CD14-positive monocyte (primary cell): ENCODE measurements around the gene RNF215. TPM values are rescaled to one million over a fixed set of nuclear protein-coding genes. Genes with fewer than 3 reads are reported as not detected.

ENCODE experiments used
- DNase-seq, 3 donors: peaks; one replicate each; pipeline ENCODE4 v3.0.0-alpha.2; 2011 to 2022
- H2AFZ ChIP-seq: 2 replicates; pipeline ENCODE4 v1.6.0; 2012; ENCODE audit warnings: mild to moderate bottlenecking, low read depth, low read length, inconsistent platforms; ENCODE audit not compliant: insufficient read depth, poor library complexity, severe bottlenecking
- H3K27ac ChIP-seq, 2 donors: 1 replicate in 1 of 2; 2 replicates in 1 of 2; pipeline ENCODE4 v1.5.1; 2012 to 2013; ENCODE audit warnings: low read length in 2 of 2, control low read depth in 1 of 2, inconsistent platforms in 1 of 2, low read depth in 1 of 2, mild to moderate bottlenecking in 1 of 2
- H3K27me3 ChIP-seq, 2 donors: one replicate each; pipeline versions ENCODE4 v1.6.0 to v1.6.1; 2011 to 2013; ENCODE audit warnings: low read length in 2 of 2; ENCODE audit not compliant: control insufficient read depth in 2 of 2, insufficient read depth in 2 of 2
- H3K36me3 ChIP-seq, 2 donors: replicated peaks in 1 of 2; 1 replicate in 1 of 2; 2 replicates in 1 of 2; pipeline versions ENCODE4 v1.5.1 to v1.6.1; 2012 to 2013; ENCODE audit warnings: low read length in 2 of 2, control low read depth in 1 of 2, inconsistent platforms in 1 of 2, mild to moderate bottlenecking in 1 of 2; ENCODE audit not compliant: insufficient read depth in 2 of 2, control insufficient read depth in 1 of 2
- H3K4me1 ChIP-seq, 2 donors: 1 replicate in 1 of 2; 2 replicates in 1 of 2; pipeline versions ENCODE4 v1.5.1 to v1.6.1; 2012 to 2013; ENCODE audit warnings: low read length in 2 of 2, control low read depth in 1 of 2, inconsistent platforms in 1 of 2, mild to moderate bottlenecking in 1 of 2, moderate library complexity in 1 of 2; ENCODE audit not compliant: insufficient read depth in 2 of 2, control insufficient read depth in 1 of 2
- H3K4me2 ChIP-seq: replicated peaks from 2 replicates; pipeline ENCODE3; 2012; ENCODE audit warnings: low read length, moderate library complexity, mild to moderate bottlenecking; ENCODE audit not compliant: poor library complexity, severe bottlenecking; ENCODE audit errors: extremely low read depth
- H3K4me3 ChIP-seq, 3 experiments: fragments of 200-600 bp in 1 of 3; sonication (generic) in 1 of 3; replicated peaks in 1 of 3; 1 replicate in 2 of 3; 2 replicates in 1 of 3; pipeline ENCODE4 v1.5.1; 2011 to 2013; ENCODE audit warnings: low read length in 3 of 3, mild to moderate bottlenecking in 3 of 3, control low read depth in 2 of 3, low read depth in 2 of 3, inconsistent platforms in 1 of 3, moderate library complexity in 1 of 3
- H3K79me2 ChIP-seq: 2 replicates; pipeline ENCODE4 v1.6.0; 2012; ENCODE audit warnings: mild to moderate bottlenecking, control low read depth, inconsistent platforms, low read length, moderate library complexity; ENCODE audit not compliant: insufficient read depth
- H3K9ac ChIP-seq: 2 replicates; pipeline ENCODE4 v1.6.0; 2017; ENCODE audit warnings: low read length, mild to moderate bottlenecking; ENCODE audit not compliant: insufficient read depth, poor library complexity, severe bottlenecking
- H3K9me3 ChIP-seq, 2 donors: replicated peaks in 1 of 2; 1 replicate in 1 of 2; 2 replicates in 1 of 2; pipeline versions ENCODE4 v1.5.1 to v1.6.1; 2012 to 2013; ENCODE audit warnings: low read length in 2 of 2, control low read depth in 1 of 2; ENCODE audit not compliant: control insufficient read depth in 1 of 2, insufficient read depth in 1 of 2
- H4K20me1 ChIP-seq: 2 replicates; pipeline ENCODE4 v1.6.0; 2012; ENCODE audit warnings: mild to moderate bottlenecking, low read length, control low read depth, moderate library complexity; ENCODE audit not compliant: insufficient read depth
- H3K27ac Mint-ChIP-seq, 7 donors: one replicate each; pipeline ENCODE4 v1.8.0; 2020; ENCODE audit warnings: mild to moderate bottlenecking in 7 of 7, mixed read lengths in 7 of 7, moderate library complexity in 6 of 7, inconsistent platforms in 2 of 7
- H3K27me3 Mint-ChIP-seq, 3 donors: one replicate each; pipeline ENCODE4 v1.8.0; 2021 to 2022; ENCODE audit warnings: low read depth in 3 of 3, mild to moderate bottlenecking in 3 of 3, mixed read lengths in 3 of 3, moderate library complexity in 3 of 3, inconsistent platforms in 1 of 3
- H3K36me3 Mint-ChIP-seq, 2 donors: one replicate each; pipeline ENCODE4 v1.8.0; 2020; ENCODE audit warnings: mixed read lengths in 2 of 2, inconsistent platforms in 1 of 2, mild to moderate bottlenecking in 1 of 2
- H3K4me1 Mint-ChIP-seq: one replicate; pipeline ENCODE4 v1.8.0; 2020; ENCODE audit warnings: mild to moderate bottlenecking, mixed read lengths
- H3K4me3 Mint-ChIP-seq, 2 donors: one replicate each; pipeline ENCODE4 v1.8.0; 2020; ENCODE audit warnings: mild to moderate bottlenecking in 2 of 2, mixed read lengths in 2 of 2, moderate library complexity in 1 of 2
- H3K9me3 Mint-ChIP-seq, 7 donors: one replicate each; pipeline ENCODE4 v1.8.0; 2020 to 2022; ENCODE audit warnings: mixed read lengths in 7 of 7, mild to moderate bottlenecking in 6 of 7, moderate library complexity in 6 of 7, inconsistent platforms in 2 of 7
- WGBS: methylation state at CpG from one replicate; pipeline ENCODE4 v1.1.5; 2013; ENCODE audit warnings: missing lambda C conversion rate; ENCODE audit not compliant: insufficient coverage; 5-methylcytosine and 5-hydroxymethylcytosine counted together
- intact Hi-C, 2 donors: fragments of 100-400 bp; cut with micrococcal nuclease; formaldehyde crosslinking; loops; one replicate each; pipeline versions ENCODE4 v1.15.0 to v1.15.1; 2023
- polyA plus RNA-seq, 3 donors: library from polyadenylated mRNA; depleted of rRNA in 1 of 3; unstranded in 2 of 3; stranded (reverse) in 1 of 3; fragments of 300-500 nt in 2 of 3; fragments of >200 nt in 1 of 3; fragmentation: Illumina TruSeq in 2 of 3; gene quantifications; 1 replicate in 2 of 3; 2 replicates in 1 of 3; pipeline ENCODE4 v1.2.3, GENCODE V29; 2012 to 2021
- TF ChIP-seq, protein P1 (sequence below): fragments of 200-600 bp; IDR thresholded peaks from one replicate; pipeline ENCODE4 v1.8.0; 2022; ENCODE audit warnings: antibody characterized with exemption, mild to moderate bottlenecking

RNF215 gene
- polyA plus RNA-seq, 3 donors, result 0.26 to 12.2 (median 0.42) TPM

DNA sequence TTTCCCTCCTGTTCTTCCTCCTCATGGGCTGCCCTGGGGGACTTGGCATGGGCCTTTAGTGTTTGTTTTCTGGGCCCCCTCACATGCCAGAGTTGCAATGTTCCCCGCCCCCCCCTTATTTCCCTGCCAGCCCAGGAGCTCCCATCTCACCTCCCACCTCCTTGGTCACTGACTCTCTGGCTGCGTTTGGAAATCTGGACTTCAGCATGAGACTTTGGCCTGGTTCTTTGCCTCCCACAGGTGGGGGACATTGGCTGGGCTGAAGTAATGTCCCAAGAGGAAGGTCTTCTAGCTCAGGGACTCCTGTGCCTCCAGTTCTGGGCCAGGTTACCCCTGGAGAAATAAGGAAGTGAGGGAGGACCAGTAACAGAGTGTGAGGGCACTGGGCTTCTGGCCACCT lies 45.3 kb upstream of the RNF215 start:
- Histone ChIP-seq H3K27ac (no peak overlapping the region), H3K4me1 (peaks cover 5 to 6% of the 10 kb centered on the region in 2 donors), H2AFZ (no peak overlapping the region), H3K79me2 (no peaks in the 10 kb centered on the region), H3K9me3 (peaks cover 7 to 13% of the 10 kb centered on the region in 2 donors), H3K9ac (no peak overlapping the region), H4K20me1 (no peaks in the 10 kb centered on the region), H3K36me3 (no peaks in the 10 kb centered on the region), H3K4me2 (no peak overlapping the region), H3K27me3 (peaks cover 0 to 2% of the 10 kb centered on the region in 2 donors), H3K4me3 (no peak overlapping the region)
- WGBS, result 86% methylated on average over 1 of the region's 2 CpGs
- DNase-seq, result no peak
- peaks cover 7 to 14% (median 8%) of the 10 kb centered on the region in 7 donors for H3K9me3 Mint-ChIP-seq
- peaks cover 1 to 11% (median 9%) of the 10 kb centered on the region in 3 donors for H3K27me3 Mint-ChIP-seq
- TF ChIP-seq, protein P1, sequence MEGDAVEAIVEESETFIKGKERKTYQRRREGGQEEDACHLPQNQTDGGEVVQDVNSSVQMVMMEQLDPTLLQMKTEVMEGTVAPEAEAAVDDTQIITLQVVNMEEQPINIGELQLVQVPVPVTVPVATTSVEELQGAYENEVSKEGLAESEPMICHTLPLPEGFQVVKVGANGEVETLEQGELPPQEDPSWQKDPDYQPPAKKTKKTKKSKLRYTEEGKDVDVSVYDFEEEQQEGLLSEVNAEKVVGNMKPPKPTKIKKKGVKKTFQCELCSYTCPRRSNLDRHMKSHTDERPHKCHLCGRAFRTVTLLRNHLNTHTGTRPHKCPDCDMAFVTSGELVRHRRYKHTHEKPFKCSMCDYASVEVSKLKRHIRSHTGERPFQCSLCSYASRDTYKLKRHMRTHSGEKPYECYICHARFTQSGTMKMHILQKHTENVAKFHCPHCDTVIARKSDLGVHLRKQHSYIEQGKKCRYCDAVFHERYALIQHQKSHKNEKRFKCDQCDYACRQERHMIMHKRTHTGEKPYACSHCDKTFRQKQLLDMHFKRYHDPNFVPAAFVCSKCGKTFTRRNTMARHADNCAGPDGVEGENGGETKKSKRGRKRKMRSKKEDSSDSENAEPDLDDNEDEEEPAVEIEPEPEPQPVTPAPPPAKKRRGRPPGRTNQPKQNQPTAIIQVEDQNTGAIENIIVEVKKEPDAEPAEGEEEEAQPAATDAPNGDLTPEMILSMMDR, result no peak
- H3K4me1 Mint-ChIP-seq, result peaks cover 4% of the 10 kb centered on the region
- H3K27ac Mint-ChIP-seq, result no peak overlapping the region
- intact Hi-C loops, result no loop called here
- peaks cover 3 to 10% of the 10 kb centered on the region in 2 donors for H3K36me3 Mint-ChIP-seq
- H3K4me3 Mint-ChIP-seq, result no peak overlapping the region

DNA sequence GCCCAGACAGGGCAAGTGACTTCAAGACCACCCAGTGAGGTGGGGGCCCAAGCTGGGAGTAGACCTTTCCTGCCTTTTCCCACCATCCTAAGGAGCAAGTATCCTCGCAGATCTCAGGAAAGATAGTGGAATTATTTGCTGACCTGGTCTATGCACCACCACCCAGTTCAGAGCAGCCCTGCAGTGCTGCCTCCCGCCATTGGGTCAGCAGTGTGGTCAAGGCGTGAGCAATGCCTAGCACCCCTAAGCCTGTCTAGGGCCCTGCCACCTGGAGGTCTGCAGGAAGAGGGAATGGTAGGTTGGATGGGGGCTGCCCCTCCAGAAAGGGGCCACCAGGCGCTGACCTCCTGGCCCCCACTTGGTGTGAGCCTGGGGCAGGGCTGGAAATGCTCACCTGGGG lies 44.9 kb upstream of the RNF215 start:
- H3K36me3 Mint-ChIP-seq, result peaks cover 3 to 12% of the 10 kb centered on the region in 2 donors

More for the DNA sequence above, 44.9 kb upstream of the RNF215 start:
- Histone ChIP-seq H3K4me2 (no peak overlapping the region), H3K4me3 (no peak overlapping the region), H3K27ac (no peak overlapping the region), H3K9me3 (peaks cover 7 to 13% of the 10 kb centered on the region in 2 donors), H4K20me1 (no peaks in the 10 kb centered on the region), H3K79me2 (no peaks in the 10 kb centered on the region), H2AFZ (no peak overlapping the region), H3K4me1 (peaks cover 5 to 6% of the 10 kb centered on the region in 2 donors), H3K36me3 (no peaks in the 10 kb centered on the region), H3K9ac (no peak overlapping the region), H3K27me3 (peaks cover 0 to 2% of the 10 kb centered on the region in 2 donors)
- DNase-seq, result no peak
- H3K27me3 Mint-ChIP-seq, result peaks cover 1 to 8% (median 6%) of the 10 kb centered on the region in 3 donors
- H3K4me3 Mint-ChIP-seq, result no peak overlapping the region
- 85% methylated on average over 4 of the region's 4 CpGs for WGBS
- H3K9me3 Mint-ChIP-seq, result peaks cover 7 to 14% (median 8%) of the 10 kb centered on the region in 7 donors
- intact Hi-C loops, result no loop called here
- H3K27ac Mint-ChIP-seq, result no peak overlapping the region
- TF ChIP-seq, protein P1, result no peak
- H3K4me1 Mint-ChIP-seq, result peaks cover 4% of the 10 kb centered on the region
